ENCODE measurements around the gene PARN.
"Not testable (repeated sequence)": the region's sequence is repeated elsewhere in the genome, so short reads cannot be mapped to it uniquely, and the experiment has no call there.

The PARN gene

GRCh38 chr16:14566599-14566998 is 63.5 kb downstream of the PARN start:
- no peak for DNase-seq

- DNase-seq = no peak
These were observed 64.4 kb downstream of the PARN start for GRCh38 chr16:14565688-14566025.

- DNase-seq = no peak
These were observed 65.0 kb downstream of the PARN start for GRCh38 chr16:14564861-14565687.

- no peak for DNase-seq
These were observed 65.7 kb downstream of the PARN start for GRCh38 chr16:14564323-14564722.

- no peak for DNase-seq
These were observed 67.2 kb downstream of the PARN start for GRCh38 chr16:14562691-14563491.

DNA sequence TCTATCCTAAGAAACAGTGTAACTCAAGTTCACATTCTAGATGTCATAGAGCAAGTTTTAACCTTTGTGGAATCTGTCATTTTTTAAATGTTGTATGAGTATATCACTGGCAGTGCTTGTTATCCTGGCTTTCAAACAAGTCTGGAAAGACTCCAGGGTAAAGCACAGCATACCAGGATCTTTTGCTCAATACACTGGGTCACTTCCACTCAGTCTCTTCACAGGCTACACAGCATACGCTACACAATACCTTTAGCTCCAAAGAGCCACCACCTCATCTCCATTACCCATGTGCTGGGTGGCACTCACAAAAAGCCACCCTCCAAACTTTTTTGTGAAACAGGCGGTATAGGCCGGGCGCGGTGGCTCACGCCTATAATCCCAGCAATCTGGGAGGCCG is 69.5 kb downstream of the PARN start:
- no peak for DNase-seq

- no peak for DNase-seq
These were observed 70.2 kb downstream of the PARN start for GRCh38 chr16:14559809-14560241.

DNA sequence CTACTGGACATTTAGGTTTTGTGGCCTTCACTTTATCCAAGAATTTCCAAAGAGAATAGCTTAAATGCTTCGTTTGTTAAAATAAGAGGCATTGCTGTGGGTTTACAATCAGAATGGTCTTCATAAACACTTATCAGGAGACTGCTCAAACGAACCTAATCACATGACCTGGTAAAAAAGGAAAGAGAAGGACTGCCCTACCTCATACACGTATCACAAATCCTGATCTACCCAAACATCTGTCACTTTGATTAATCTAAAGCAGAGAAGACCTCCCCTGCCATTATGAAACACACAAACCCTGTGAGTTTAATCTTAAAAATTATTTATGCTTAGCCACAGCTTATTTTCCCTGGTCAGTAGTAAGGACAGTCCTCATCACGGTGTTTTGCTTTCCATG is 76.6 kb downstream of the PARN start:
- no peak for DNase-seq

GRCh38 chr16:14549789-14550153 is 80.3 kb downstream of the PARN start:
- DNase-seq = no peak

DNA sequence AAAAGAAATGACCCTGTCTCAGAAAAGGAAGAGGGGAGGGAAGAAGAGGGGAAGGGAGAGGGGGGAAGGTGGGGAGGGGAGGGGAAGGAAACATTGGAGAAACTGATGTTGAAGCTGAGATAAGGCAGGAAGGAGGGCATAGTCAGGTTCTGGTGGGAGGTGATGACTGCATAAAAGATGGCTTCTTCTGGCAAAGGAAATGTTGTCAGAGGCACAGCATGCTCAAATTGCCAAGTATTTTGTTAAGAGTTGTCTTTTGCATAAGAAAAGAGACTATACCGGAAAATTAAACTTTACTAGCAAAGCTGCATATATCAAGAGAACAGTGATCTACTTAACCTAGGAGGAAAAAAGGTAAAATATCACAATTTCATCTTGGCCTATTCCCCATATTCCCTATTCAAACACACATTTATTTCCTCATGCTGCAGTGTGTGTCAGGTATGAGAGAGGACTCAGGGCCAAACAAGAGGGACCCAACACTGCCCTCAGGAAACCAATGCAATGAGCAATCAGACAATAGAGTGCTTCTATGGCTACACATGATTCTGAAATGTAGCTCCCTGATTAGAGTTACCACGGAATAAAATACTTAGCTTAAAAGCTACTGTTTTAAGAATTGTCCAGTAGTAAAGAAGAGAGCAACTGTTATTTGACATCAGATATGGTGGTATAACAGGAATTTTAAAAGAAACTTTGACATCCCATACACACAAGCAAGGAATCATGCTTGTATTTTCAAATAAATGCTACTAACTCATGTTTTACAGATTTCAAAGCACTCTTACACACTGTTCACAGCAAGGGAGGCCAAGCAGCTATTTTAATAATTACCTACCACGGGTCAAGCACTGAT is 80.9 kb downstream of the PARN start:
- DNase-seq = no peak

- no peak for DNase-seq
These were observed 84.6 kb downstream of the PARN start for GRCh38 chr16:14545346-14545884.

DNA sequence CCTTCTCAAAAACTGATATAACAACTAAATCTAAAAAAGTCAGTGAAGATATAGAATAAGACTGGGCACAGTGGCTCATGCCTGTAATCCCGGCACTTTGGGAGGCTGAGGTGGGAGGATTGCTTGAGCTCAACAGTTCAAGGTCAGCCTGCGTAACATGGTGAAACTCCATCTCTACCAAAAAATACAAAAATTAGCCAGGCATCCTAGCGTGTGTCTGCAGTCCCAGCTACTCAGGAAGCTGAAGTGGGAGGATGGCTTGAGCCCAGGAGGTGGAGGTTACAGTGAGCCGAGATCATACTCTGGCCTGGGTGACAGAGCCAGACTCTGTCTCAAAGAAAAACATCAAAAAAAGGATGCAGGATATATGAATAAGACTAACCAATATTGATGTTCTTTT is 85.2 kb downstream of the PARN start:
- DNase-seq = not testable (repeated sequence)

GRCh38 chr16:14539631-14540030 is 90.4 kb downstream of the PARN start:
- DNase-seq = no peak

- DNase-seq = no peak
These were observed 90.9 kb downstream of the PARN start for GRCh38 chr16:14539156-14539555.

DNA sequence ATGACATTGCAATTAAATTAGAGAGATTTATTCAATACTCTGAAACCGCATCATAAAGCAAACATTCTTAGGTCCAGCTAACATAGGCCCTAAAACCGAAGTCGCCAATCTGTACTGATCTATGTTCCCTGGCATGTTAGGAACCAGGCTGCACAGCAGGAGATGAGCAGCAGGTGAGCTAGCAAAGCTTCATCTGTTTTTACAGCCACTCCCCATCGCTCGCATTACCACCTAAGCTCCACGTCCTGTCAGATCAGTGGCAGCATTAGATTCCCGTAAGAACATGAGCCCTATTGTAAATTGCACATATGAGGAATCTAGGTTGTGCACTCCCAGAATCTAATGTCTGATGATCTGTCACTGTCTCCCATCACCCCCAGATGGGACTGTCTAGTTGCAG is 91.5 kb downstream of the PARN start:
- DNase-seq = no peak

DNA sequence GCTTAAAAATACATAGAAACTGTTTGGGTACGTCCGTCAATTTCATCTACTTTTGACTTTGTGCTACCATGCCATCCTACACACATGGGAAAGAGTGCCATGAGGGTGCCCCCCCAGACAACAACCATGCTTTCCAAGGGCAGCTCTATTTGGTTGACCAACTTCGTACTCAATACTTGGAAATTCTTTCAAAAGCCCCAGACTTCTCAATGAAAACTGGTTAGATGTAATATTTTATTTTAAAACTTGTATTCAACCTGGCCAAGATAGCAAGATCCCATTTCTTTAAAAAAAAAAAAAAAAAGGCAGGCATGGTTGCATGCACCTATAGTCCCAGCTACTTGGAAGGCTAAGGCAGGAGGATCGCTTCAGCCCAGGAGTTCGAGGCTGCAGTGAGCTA is 98.4 kb downstream of the PARN start:
- no peak for DNase-seq

GRCh38 chr16:14531101-14531500 is 99.0 kb downstream of the PARN start:
- DNase-seq = no peak

DNA sequence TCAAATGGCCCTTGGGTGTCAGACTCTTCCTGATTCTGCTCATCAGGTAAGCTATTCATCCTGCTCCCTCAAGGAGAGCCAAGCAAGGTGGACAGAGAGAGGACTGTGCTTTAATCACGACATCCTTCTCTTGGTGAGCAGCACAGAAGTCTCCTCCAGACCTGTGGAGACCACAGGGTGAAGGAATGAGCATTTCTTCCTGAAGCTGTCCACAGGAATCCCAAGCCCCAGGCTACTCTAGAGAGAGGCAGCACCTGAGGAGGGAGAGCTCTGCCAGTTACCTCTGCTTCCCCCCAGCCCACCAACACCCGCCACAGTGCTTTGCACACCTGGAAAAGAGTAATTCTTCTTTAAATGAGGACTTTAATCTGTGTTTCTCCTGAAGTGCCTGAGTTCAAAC is 100.0 kb downstream of the PARN start:
- DNase-seq = no peak

DNA sequence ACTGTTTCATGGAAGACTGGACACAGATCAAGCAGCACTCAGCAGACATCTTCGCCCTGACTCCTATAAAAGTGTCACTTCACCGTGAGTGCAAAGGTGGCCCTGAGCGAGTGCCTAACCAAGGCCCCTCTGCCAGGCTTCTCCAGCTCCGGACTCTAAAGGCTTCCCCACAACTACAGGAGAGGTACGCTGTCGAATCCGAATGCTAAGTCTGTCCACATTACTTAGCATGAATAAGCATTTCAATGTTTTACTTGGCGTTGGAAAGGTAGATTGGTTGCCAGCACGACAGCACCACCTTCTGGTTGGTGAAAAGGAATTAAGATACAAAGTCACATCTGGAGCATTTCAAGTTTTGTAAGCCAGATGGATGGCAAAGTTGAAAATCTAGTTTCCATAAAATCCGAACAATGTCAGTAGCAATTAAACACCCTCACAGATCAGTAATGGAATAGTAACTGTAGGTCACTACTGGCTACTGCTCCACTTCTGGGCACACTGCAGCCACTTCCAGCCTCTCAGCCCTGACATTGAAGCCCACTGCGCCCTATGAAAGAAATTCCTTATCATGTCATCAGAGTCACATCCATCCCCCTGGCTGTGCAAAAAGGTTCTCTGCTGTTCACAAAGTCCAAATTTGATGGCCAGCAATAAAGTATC is 100.9 kb downstream of the PARN start:
- DNase-seq = peak; percentile 51

- no peak for DNase-seq
These were observed 101.8 kb downstream of the PARN start for GRCh38 chr16:14528306-14528705.

DNA sequence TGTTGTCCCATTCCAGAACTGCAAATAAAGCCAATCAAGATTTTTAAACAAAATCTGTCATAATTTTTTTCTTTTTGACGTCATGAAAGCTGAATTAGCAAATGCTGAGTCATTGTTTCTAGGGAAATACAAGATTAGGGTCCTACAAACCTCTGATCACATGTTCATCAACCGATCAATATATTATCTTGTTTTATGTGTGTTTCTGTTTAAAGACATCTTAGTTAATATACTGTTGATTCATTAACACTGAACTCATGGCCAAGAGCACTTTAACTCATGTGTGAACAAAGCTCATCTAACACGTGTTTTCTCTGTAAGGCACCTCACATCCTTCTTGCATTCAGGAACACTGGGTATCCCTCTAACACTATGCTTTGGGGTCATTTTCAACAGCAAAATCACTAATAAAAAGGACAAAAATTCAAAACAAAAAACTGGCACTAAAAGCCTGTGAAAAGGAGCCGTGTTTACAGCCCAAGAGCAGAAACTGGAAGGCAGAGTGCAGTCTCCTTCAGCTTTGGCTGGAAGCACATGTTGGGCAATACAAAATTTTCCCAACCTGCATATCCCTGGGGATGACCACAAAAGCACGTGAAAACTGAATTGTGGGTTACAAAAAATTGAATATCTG is 102.5 kb downstream of the PARN start:
- DNase-seq = no peak

DNA sequence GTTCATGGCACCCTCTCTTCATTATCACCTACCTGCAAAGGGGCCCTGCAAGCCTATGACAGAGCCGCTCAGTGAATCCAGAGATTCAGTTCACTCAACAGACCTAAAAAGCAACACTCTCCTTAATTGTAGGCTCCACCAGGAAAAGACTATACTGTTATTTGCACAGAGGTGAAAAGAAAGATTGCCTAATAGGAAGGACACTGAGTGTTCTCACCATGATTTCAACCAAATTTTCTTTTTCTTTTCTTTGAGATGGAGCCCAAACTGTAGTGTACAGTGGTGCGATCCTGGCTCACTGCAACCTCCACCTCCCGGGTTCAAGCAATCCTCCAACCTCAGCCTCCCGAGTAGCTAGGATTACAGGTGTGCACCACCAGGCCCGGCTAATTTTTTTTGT is 104.5 kb downstream of the PARN start:
- DNase-seq = no peak
